ENCODE data around the gene ADCY6.

ADCY6 gene

GRCh38 chr12:48815126-48816110, 26.5 kb upstream of the ADCY6 start:
- peak; percentile 86 for DNase-seq

GRCh38 chr12:48814262-48815125, 25.6 kb upstream of the ADCY6 start:
- DNase-seq: peak; percentile 79

- peak; percentile 19 for DNase-seq
These were observed 24.8 kb upstream of the ADCY6 start for GRCh38 chr12:48813465-48814261.

GRCh38 chr12:48812389-48812788, 23.5 kb upstream of the ADCY6 start:
- DNase-seq: no peak

- no peak for DNase-seq
These were observed 22.7 kb upstream of the ADCY6 start for GRCh38 chr12:48811437-48812090.

GRCh38 chr12:48810903-48811431, 22.1 kb upstream of the ADCY6 start:
- DNase-seq: peak; percentile 92

GRCh38 chr12:48807981-48808380, 19.1 kb upstream of the ADCY6 start:
- no peak for DNase-seq

GRCh38 chr12:48803675-48804074, 14.8 kb upstream of the ADCY6 start:
- no peak for DNase-seq

GRCh38 chr12:48800971-48801370, 12.1 kb upstream of the ADCY6 start:
- DNase-seq: no peak

GRCh38 chr12:48800457-48800856, 11.6 kb upstream of the ADCY6 start:
- DNase-seq: no peak

GRCh38 chr12:48796976-48797375, 8.1 kb upstream of the ADCY6 start:
- DNase-seq: no peak

GRCh38 chr12:48795550-48796455, 6.9 kb upstream of the ADCY6 start:
- DNase-seq: peak; percentile 77

GRCh38 chr12:48794870-48795269, 6.0 kb upstream of the ADCY6 start:
- DNase-seq: no peak

GRCh38 chr12:48793696-48794095, 4.8 kb upstream of the ADCY6 start:
- DNase-seq: no peak

- DNase-seq: no peak
These were observed 1.0 kb upstream of the ADCY6 start for GRCh38 chr12:48789858-48790326.

GRCh38 chr12:48788524-48788853, 400 bp downstream of the ADCY6 start:
- no peak for DNase-seq

- no peak for DNase-seq
These were observed 932 bp downstream of the ADCY6 start for GRCh38 chr12:48787791-48788523.

GRCh38 chr12:48786591-48787544, 2.0 kb downstream of the ADCY6 start:
- DNase-seq: no peak

- no peak for DNase-seq
These were observed 5.5 kb downstream of the ADCY6 start for GRCh38 chr12:48783432-48783831.
